ENCODE measurements around the gene ZNF785.

ZNF785 gene

DNA sequence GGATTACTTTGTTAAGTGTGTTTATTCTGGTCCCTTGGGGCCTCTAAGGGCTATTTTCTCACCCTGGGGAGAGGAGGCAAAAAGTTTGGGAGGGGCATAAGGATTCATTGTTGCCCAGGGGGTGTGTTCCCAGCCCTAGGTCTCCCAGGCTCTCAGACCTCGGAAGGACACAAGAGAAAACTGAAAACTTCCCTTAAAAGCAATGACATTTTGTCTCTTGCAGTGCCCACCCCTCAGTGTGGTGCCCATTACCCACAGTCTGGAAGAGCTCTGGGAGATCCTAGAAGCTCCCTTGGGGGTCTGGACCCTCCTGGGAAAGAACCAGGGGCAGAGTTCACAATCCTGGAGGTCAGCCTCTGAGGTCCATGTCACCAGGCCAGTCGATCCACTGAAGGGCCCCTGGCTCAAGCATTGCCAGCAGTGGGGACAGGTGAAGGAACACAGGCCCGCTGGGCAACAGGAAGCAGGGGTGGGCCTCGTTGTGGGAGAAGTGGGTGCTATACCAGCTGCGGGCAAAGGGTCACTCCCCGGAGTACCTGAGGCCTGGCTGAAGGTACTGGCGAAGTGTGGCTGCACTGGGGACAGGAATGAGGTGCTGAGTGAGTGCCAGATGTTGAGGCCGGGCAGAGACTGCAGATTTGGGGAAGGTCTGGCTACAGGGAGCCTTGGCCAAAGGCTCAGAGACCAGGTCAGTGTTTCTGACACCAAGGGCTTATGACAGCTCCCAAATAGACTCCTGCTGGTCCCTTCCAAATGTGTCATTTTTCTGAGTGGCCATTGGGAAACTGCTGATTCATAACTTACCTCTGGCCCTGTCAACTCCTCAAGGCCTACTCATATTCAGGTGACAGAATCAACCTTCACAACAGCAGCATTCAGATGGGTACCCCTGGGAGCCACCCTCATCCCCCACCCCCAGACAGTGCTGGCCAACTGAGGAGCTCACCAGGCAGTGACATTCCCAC lies 46.2 kb downstream of the ZNF785 start:
- no peak for DNase-seq

GRCh38 chr16:30536391-30537024 lies 49.0 kb downstream of the ZNF785 start:
- peak in 1 of 2 experiments; percentile 11 for DNase-seq

DNA sequence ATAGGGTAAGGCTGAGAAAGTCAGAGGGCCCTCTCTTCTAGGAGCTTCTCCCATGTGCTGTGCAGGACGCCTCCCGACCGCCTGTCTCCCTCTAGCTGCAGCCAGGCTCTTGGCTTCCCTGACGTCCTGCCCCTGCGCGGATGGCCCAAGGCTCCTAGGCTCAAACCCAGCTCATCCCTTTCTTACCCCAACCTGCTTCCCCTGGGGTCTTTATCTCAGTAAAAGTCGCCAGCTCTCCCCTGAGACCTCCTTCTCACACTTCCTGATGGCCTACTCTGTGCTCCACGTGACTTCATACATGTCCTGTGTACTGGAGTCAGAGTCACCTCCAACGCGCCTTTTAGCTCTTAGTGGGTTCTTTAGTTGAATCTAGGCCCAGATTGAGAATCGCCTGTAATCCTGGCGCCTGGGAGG lies 49.7 kb downstream of the ZNF785 start:
- peak; percentile 65 to 69 for DNase-seq

DNA sequence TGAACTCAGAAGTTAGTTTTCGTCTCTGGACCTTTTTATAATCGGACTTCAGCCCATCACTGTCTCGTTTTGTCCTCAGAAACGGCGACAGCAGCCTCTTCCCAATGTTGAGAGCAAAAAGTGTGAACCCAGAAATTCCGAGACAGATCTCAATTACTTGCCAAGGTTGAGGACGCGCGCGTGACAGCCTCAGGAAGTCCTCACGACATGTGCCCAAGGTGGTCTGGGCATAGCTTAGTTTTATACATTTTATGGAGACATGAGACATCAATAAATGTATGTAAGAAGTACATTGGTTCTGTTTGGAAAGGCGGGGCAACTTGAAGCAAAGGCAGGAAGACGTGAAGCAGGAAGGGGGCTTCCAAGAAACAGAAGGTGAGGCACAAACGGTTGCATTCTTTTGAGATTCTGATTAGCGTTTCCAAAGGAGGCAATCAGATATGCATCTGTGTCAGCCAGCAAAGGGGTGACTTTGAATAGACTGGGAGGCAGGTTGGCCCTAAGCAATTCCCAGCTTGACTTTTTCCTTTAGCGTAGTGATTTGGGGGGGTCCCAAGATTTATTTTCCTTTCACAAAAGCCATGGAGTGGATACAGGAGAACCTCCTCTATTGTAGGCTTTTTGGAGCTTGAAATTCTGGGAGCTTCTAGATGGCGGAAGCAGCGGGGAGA lies 50.3 kb downstream of the ZNF785 start:
- no peak for DNase-seq

- peak; percentile 75 to 77 for DNase-seq
These were observed 51.0 kb downstream of the ZNF785 start, which contains the start of gene ZNF747 for GRCh38 chr16:30534368-30535105. Gene ZNF747, minus strand, starts transcription at chr16:30534858. Its CDS starts 179 bp downstream, at chr16:30534679.

- DNase-seq = no peak
These were observed 51.6 kb downstream of the ZNF785 start for GRCh38 chr16:30533748-30534367.

GRCh38 chr16:30533146-30533522 lies 52.4 kb downstream of the ZNF785 start:
- no peak for DNase-seq

DNA sequence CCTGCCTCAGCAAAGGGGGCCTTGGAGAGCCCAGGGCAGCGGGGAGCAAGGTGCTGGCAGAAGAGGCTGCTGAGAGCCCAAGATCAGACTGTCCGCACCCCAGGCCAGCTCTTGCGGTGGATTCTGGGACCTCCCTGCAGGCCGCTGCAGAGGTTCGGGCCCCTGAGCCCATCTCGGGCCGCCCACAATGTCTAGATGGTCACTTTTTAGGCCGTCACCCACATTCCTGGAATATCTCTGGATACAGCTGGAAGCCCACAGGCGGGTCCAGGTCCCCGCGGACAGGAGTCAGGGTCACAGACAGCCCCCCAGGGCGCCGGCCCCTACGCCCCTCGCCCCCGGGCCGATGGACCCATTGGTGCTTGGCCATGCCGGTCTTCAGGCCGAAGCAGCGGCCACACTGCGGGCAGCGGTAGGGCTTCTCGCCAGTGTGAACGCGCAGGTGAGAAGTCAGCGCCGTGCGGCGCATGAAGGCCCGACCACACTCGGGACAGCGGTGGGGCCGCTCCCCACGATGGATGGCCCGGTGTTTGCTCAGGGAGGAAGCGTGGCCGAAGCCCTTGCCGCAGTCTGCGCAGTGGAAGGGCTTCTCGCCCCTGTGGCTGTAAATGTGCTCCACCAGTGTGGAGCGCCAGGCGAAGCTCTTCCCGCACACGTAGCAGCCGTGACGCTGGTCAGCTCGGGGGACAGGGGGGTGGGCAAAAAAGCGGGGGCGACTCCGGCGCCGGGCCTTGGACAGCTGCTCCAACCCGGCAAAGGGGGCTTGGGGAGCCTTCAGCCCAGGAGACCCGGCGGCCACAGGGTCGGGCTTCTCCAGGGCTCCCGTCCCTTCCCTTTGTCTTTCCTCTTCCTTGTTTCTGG lies 53.0 kb downstream of the ZNF785 start:
- no peak for DNase-seq

Data from AML-193 (cell line).